Karpas-422 (cell line): ENCODE results near the gene PDGFD. TPM values are rescaled to one million over a fixed set of nuclear protein-coding genes. Genes with fewer than 3 reads are reported as not detected.

Experiments
- DNase-seq: peaks from one replicate; pipeline ENCODE4 v3.0.0-alpha.2; 2015
- H2AFZ ChIP-seq: fragments of 200-600 bp; sonication (generic); 2 replicates; pipeline ENCODE4 v1.6.1; 2014; ENCODE audit warnings: antibody characterized with exemption, low read length, mixed read lengths
- H3K27ac ChIP-seq: fragments of 200-600 bp; sonication (generic); 2 replicates; pipeline ENCODE4 v1.5.1; 2014; ENCODE audit warnings: mild to moderate bottlenecking, low read length, moderate library complexity
- H3K27me3 ChIP-seq: fragments of 200-600 bp; sonication (generic); 2 replicates; pipeline ENCODE4 v1.6.1; 2014; ENCODE audit warnings: low read length, mixed read lengths
- H3K36me3 ChIP-seq: fragments of 200-600 bp; sonication (generic); 2 replicates; pipeline ENCODE4 v1.6.1; 2014; ENCODE audit warnings: low read length, mixed read lengths; ENCODE audit not compliant: insufficient read depth
- H3K4me1 ChIP-seq: fragments of 200-600 bp; sonication (generic); 2 replicates; pipeline ENCODE4 v1.6.1; 2014; ENCODE audit warnings: mild to moderate bottlenecking, low read length, mixed read lengths
- H3K4me2 ChIP-seq: fragments of 200-600 bp; sonication (generic); 2 replicates; pipeline ENCODE4 v1.6.1; 2014; ENCODE audit warnings: low read length, low read depth, mild to moderate bottlenecking; ENCODE audit not compliant: poor library complexity, severe bottlenecking
- H3K4me3 ChIP-seq: fragments of 200-600 bp; sonication (generic); 2 replicates; pipeline ENCODE4 v1.5.1; 2014; ENCODE audit warnings: mild to moderate bottlenecking, antibody characterized with exemption, low read length, mixed read lengths
- H3K79me2 ChIP-seq: fragments of 200-600 bp; sonication (generic); 2 replicates; pipeline ENCODE4 v1.6.1; 2014; ENCODE audit warnings: mild to moderate bottlenecking, low read length, mixed read lengths
- H3K9ac ChIP-seq: fragments of 200-600 bp; sonication (generic); 2 replicates; pipeline ENCODE4 v1.6.0; 2014; ENCODE audit warnings: low read length
- H3K9me2 ChIP-seq: fragments of 200-600 bp; sonication (generic), shearing (Covaris generic); replicated peaks from 2 replicates; pipeline ENCODE4 v1.6.0; 2014; ENCODE audit warnings: mild to moderate bottlenecking, low read length, moderate library complexity; ENCODE audit not compliant: insufficient read depth
- H3K9me3 ChIP-seq: fragments of 300-700, 200-600 bp; sonication (generic); 2 replicates; pipeline ENCODE4 v1.6.1; 2014; ENCODE audit warnings: low read length, mixed read lengths
- H4K20me1 ChIP-seq: fragments of 200-600 bp; sonication (generic); 2 replicates; pipeline ENCODE4 v1.6.1; 2014; ENCODE audit warnings: mild to moderate bottlenecking, antibody characterized with exemption, low read length, low read depth; ENCODE audit not compliant: insufficient read depth
- total RNA-seq: library from RNA; depleted of rRNA; stranded (reverse); fragments of >200 nt; shearing (Covaris generic); gene quantifications from 2 replicates; pipeline ENCODE4 v1.2.3, GENCODE V29; 2014; ENCODE audit warnings: low replicate concordance

Gene PDGFD
- total RNA-seq, 1 experiment from 2014 or later = 360 TPM

DNA sequence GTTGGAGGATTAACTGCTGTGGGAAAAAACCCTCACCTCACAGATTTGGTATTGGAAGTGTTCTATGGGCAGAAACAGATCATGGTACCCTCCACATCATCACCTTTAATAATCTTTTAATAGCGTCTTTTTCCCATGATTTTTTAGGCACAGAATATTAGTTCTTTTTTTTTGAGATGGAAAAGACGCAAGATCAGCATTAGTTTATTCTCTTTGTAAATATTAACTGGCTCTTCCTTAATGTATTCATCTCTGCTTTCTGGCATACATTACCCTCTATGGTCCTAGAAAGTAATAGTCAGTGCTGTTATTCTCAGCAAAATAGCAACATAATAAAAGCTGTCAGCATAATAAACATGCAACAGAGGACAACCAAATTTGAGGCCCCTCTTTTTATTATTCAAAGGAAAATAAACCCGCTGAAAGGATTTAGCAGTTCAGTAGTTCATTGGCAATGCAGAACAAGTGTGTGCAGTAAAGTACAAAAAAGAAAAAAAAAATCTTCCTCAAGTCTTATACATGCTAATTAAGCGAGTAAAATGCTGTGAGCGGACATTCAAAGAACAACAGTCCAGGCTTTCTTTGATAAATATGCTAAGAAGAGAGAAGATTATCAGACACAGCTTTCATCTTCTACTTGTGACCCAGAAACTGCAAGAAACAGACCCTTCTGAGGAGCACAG lies 165.0 kb downstream of the PDGFD start:
- Histone ChIP-seq H3K27me3 (no peaks in the 10 kb centered on the region), H3K79me2 (peaks cover 95% of the 10 kb centered on the region), H2AFZ (no peak overlapping the region), H3K9me3 (no peaks in the 10 kb centered on the region), H3K36me3 (peaks cover 86% of the 10 kb centered on the region), H3K4me2 (no peak overlapping the region), H3K27ac (no peak overlapping the region), H3K9me2 (no peaks in the 10 kb centered on the region), H4K20me1 (no peaks in the 10 kb centered on the region), H3K4me3 (no peak overlapping the region), H3K4me1 (peaks cover 41% of the 10 kb centered on the region), H3K9ac (no peak overlapping the region)
- DNase-seq = no peak

DNA sequence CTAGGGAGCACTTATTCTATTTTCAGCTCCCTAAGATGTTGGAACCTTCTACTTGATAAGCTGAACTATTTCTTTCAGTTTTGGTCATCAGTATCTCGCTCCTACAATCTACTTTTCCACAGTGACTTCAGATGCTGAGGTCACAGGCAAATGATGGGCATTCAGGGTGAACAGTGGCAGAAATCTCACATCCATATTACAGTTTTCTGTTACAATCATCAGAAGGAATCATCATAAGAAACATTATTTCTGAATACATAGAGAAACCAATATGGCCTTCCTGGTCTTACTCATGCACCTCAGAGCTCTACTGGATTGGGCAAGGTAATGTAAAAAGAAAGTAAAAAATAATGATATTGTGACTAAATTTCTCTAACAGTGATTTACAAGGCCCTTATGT lies 166.9 kb downstream of the PDGFD start:
- Histone ChIP-seq H3K27ac (peak overlapping the region; percentile 10), H3K36me3 (peaks cover 93% of the 10 kb centered on the region), H4K20me1 (no peaks in the 10 kb centered on the region), H3K4me2 (no peak overlapping the region), H3K9me2 (no peaks in the 10 kb centered on the region), H3K9ac (no peak overlapping the region), H3K9me3 (no peaks in the 10 kb centered on the region), H3K27me3 (no peaks in the 10 kb centered on the region), H2AFZ (no peak overlapping the region), H3K4me3 (no peak overlapping the region), H3K4me1 (peaks cover 46% of the 10 kb centered on the region), H3K79me2 (peaks cover 98% of the 10 kb centered on the region)
- no peak for DNase-seq

DNA sequence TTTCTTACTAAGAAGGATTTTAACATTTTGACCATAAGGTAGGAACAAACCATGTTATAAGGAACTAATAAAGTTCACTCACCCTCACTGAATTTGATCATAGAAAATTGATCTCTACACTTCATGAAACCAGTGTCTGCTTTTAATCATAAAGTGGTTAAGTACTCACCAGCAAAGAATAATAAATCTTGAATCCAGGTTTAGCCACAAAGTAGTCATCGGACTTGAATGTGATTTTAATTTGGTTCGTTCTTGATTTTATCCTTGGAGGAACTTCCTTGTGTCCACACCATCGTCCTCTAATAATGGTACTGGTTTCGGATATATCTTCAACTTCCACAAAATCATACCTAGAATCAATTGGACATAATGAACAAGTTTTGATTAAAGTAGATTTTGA lies 168.1 kb downstream of the PDGFD start:
- Histone ChIP-seq H3K9me3 (no peaks in the 10 kb centered on the region), H3K9ac (no peak overlapping the region), H3K27me3 (no peaks in the 10 kb centered on the region), H3K9me2 (no peaks in the 10 kb centered on the region), H2AFZ (no peak overlapping the region), H3K4me2 (no peak overlapping the region), H3K36me3 (peaks cover 84% of the 10 kb centered on the region), H4K20me1 (no peaks in the 10 kb centered on the region), H3K4me1 (peaks cover 46% of the 10 kb centered on the region), H3K27ac (peak overlapping the region; percentile 36; the same call in 1 of the 2 replicates), H3K79me2 (peaks cover 92% of the 10 kb centered on the region), H3K4me3 (no peak overlapping the region)
- DNase-seq = no peak

DNA sequence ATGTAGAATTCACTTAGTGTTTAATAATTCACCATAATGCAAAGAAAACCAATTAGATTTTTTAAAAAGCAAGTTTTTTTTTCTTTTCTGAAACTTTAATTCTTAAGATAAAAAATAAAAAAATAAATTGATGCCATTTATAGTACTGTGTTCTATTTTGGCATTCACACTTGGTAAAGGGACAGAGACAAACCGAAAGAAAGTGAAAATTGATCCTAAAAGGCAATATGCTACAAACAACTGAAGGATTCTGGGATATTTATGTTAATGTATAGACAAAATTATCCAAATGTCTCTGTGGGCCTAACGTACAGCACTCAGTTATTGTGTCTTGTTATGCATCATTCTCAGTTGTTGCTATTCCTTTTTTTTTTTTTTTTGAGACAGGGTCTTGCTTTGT lies 169.4 kb downstream of the PDGFD start:
- peak overlapping the region; percentile 3 for H3K4me2 ChIP-seq
- H3K27me3 ChIP-seq = no peaks in the 10 kb centered on the region

DNA sequence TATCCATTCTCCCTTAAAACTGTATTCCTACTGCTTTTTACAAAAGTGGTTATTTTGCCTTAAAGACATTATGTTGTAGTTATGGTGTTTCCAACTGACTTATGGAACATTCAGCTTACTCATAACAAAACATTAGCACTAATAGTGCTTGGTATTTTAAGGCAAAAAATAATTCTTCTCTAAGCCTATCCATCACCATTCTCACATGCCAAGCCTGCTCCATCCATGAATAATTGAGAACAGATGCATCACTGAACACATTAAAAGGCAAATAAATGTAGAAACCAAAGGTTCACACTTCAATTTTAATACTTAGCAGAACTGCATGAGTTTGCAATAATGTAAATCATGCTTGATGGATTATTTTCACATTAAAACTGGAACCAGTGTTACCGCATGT lies 169.9 kb downstream of the PDGFD start:
- H3K9me2 ChIP-seq = no peaks in the 10 kb centered on the region
- H4K20me1 ChIP-seq = no peaks in the 10 kb centered on the region
- H3K9me3 ChIP-seq = no peaks in the 10 kb centered on the region
- H2AFZ ChIP-seq = no peak overlapping the region
- H3K9ac ChIP-seq = no peak overlapping the region
- peaks cover 46% of the 10 kb centered on the region for H3K4me1 ChIP-seq
- H3K27me3 ChIP-seq = no peaks in the 10 kb centered on the region
- H3K79me2 ChIP-seq = peaks cover 86% of the 10 kb centered on the region
- DNase-seq = no peak
- H3K4me3 ChIP-seq = no peak overlapping the region
- H3K4me2 ChIP-seq = peak overlapping the region; percentile 3
- peak overlapping the region; percentile 36 for H3K27ac ChIP-seq
- H3K36me3 ChIP-seq = peaks cover 77% of the 10 kb centered on the region

More for the DNA sequence above, 169.4 kb downstream of the PDGFD start:
- Histone ChIP-seq H3K36me3 (peaks cover 78% of the 10 kb centered on the region), H3K4me1 (peaks cover 46% of the 10 kb centered on the region), H4K20me1 (no peaks in the 10 kb centered on the region), H3K9me3 (no peaks in the 10 kb centered on the region), H2AFZ (no peak overlapping the region), H3K27ac (peak overlapping the region; percentile 36), H3K9me2 (no peaks in the 10 kb centered on the region), H3K4me3 (no peak overlapping the region), H3K9ac (no peak overlapping the region), H3K79me2 (peaks cover 86% of the 10 kb centered on the region)
- no peak for DNase-seq

DNA sequence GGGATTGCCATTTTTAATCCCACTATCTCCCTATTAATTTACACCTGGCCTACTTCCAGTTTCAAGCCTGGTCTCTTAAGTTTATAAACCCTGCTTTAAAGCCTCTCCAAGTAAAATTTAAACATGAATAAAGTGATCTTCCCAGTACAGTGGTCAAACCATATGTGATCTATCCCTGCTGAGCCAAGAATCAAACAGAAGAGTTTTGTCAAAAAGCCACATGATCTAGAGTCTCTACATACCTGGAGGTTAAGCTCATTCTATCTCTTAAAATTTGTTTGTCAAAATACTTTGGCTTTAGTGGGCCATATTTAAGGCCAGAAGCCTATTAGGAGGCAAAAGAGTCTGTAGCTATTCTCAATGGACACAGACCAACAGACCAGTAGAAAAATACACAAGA lies 170.4 kb downstream of the PDGFD start:
- Histone ChIP-seq H3K9me2 (no peaks in the 10 kb centered on the region), H2AFZ (no peak overlapping the region), H3K27ac (peak overlapping the region; percentile 36), H3K9ac (no peak overlapping the region), H3K9me3 (no peaks in the 10 kb centered on the region), H3K27me3 (no peaks in the 10 kb centered on the region), H4K20me1 (no peaks in the 10 kb centered on the region), H3K36me3 (peaks cover 75% of the 10 kb centered on the region), H3K4me3 (no peak overlapping the region), H3K79me2 (peaks cover 85% of the 10 kb centered on the region), H3K4me1 (peaks cover 47% of the 10 kb centered on the region), H3K4me2 (no peak overlapping the region)
- no peak for DNase-seq

DNA sequence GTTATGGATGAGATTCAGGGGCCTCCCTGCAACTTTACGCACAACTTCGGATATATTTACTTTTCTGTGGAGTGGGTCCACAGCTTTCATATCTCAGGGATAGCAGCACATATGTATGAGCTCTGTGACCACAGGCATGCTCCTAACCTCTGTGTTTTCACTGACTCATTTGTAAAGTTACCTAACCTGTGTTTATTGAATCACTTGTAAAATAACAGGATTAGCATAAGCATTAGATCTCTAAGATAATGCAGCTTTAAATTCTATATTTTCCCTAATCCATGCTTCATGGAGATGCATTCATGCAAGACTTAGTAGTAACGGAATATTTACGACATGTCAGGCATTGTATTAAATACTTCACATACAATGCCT lies 175.4 kb downstream of the PDGFD start:
- Histone ChIP-seq H3K4me3 (no peak overlapping the region), H3K9me3 (no peaks in the 10 kb centered on the region; the same call in 1 of the 2 replicates), H3K27me3 (no peaks in the 10 kb centered on the region), H3K9ac (no peak overlapping the region), H3K9me2 (no peaks in the 10 kb centered on the region), H2AFZ (no peak overlapping the region), H3K79me2 (peaks cover 82% of the 10 kb centered on the region), H3K4me1 (peaks cover 10% of the 10 kb centered on the region), H3K4me2 (no peak overlapping the region), H4K20me1 (no peaks in the 10 kb centered on the region), H3K27ac (peak overlapping the region; percentile 10; the same call in 1 of the 2 replicates), H3K36me3 (peaks cover 72% of the 10 kb centered on the region)
- DNase-seq = no peak

DNA sequence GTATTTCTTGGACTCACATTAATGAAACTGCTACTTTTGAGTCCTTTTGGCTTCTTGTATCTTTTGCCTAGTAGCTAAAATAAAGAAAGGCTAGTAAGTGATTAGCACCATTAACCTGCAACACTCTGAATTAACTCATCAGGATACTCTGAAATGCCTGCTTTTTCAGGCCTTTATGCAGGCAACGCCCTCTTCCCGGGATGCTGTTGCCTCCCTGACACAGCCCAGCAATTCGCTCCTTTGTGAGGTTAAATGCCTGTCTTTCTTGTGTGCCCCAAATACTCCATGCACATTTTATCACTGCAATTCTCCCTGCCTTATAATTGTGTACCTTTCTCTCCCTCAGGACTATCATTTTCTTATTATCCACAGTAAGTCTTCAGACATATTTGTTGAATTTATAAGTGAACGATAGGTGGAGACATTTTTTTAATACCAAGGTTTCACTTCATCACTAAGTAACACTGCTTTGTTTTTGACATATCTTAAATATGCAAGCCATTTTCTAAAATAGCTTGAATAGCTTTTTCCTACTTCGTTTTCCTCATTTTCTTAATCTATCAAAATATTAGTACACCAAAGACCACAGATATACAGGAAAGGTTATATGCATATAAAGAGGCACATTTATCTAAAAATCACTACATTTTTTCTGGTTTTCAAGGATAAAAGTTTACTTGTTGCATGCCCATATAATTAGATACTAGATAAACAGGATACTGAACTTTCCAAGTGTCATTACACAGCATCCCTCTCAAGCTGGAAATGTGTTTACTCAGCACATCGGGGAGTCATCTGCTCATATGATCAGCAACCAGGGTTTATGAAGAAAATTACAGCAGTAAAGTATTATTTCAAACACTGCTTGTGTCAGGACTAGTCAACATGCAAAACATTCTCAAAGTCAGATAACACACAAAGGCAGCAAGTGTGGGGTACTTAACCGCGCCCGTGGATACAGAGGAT lies 176.0 kb downstream of the PDGFD start:
- H3K9ac ChIP-seq = no peak overlapping the region
- DNase-seq = peak; percentile 69
- H4K20me1 ChIP-seq = no peaks in the 10 kb centered on the region
- peaks cover 82% of the 10 kb centered on the region for H3K79me2 ChIP-seq
- no peaks in the 10 kb centered on the region for H3K27me3 ChIP-seq
- H3K4me3 ChIP-seq = no peak overlapping the region
- H3K36me3 ChIP-seq = peaks cover 70% of the 10 kb centered on the region
- peaks cover 7% of the 10 kb centered on the region; the same call in 1 of the 2 replicates for H3K4me1 ChIP-seq
- no peaks in the 10 kb centered on the region; the same call in 1 of the 2 replicates for H3K9me3 ChIP-seq
- peak overlapping the region; percentile 10; the same call in 1 of the 2 replicates for H3K27ac ChIP-seq
- H3K9me2 ChIP-seq = no peaks in the 10 kb centered on the region
- no peak overlapping the region for H2AFZ ChIP-seq
- no peak overlapping the region for H3K4me2 ChIP-seq
